ENCODE data around the gene FBXW2. TPM values are rescaled to one million over a fixed set of nuclear protein-coding genes. Genes with fewer than 3 reads are reported as not detected.

FBXW2 gene
- total and polyA plus RNA-seq, 2 donors (not counting 1 experiment from before 2014, with no cell fraction given), result 14.9 to 70.6 TPM

DNA sequence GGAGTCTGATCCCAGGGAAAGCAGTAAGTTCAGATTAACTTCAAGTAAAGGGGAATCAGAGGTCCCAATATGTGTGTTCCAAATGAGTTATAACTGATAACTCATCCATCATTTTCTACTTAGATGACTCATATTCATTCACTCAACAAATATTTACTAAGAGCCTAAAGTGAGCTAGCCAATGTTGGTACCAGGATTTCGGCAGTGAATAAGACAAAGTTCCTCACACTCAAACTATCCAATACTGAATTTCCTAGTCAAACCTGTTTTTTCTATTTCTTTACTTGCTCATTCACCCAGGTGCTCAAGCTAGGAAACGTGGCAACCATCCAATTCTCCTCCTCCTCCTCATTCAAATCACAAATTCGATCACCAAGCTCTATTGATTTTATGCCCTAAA, 25.8 kb downstream of the FBXW2 start:
- H3K27ac ChIP-seq (ENCODE audit: low read length in 2 of 2), result no peak overlapping the region
- Mint-ChIP-seq H3K9me3 (ENCODE audit: insufficient read depth) (no peaks in the 10 kb centered on the region), H3K4me3 (no peak overlapping the region), H3K27me3 (no peaks in the 10 kb centered on the region), H3K4me1 (no peaks in the 10 kb centered on the region), H3K27ac (no peak overlapping the region)
- H3K79me2 ChIP-seq (ENCODE audit: control insufficient read depth, insufficient read depth, low read length), result peaks cover 3% of the 10 kb centered on the region
- ATAC-seq (ENCODE audit: low read depth) (no peak), DNase-seq (no peak)
- TF ChIP-seq EZH2 (IDR thresholded peaks at IDR 0.05; ENCODE audit: borderline replicate concordance, insufficient read depth, low read depth, low read length, poor library complexity, severe bottlenecking), result no peak
- TF ChIP-seq, protein P1, sequence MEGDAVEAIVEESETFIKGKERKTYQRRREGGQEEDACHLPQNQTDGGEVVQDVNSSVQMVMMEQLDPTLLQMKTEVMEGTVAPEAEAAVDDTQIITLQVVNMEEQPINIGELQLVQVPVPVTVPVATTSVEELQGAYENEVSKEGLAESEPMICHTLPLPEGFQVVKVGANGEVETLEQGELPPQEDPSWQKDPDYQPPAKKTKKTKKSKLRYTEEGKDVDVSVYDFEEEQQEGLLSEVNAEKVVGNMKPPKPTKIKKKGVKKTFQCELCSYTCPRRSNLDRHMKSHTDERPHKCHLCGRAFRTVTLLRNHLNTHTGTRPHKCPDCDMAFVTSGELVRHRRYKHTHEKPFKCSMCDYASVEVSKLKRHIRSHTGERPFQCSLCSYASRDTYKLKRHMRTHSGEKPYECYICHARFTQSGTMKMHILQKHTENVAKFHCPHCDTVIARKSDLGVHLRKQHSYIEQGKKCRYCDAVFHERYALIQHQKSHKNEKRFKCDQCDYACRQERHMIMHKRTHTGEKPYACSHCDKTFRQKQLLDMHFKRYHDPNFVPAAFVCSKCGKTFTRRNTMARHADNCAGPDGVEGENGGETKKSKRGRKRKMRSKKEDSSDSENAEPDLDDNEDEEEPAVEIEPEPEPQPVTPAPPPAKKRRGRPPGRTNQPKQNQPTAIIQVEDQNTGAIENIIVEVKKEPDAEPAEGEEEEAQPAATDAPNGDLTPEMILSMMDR (IDR thresholded peaks at IDR 0.05), result no peak
- WGBS (ENCODE audit: insufficient coverage), result 97% methylated on average over 3 of the region's 3 CpGs
- no peaks in the 10 kb centered on the region for H4K20me1 ChIP-seq (ENCODE audit: control insufficient read depth, insufficient read depth, low read length, poor library complexity, severe bottlenecking)
- H3K4me1 ChIP-seq (ENCODE audit: control insufficient read depth in 2 of 2, insufficient read depth in 2 of 2, low read length in 2 of 2), result no peaks in the 10 kb centered on the region
- H3K9ac ChIP-seq (ENCODE audit: low read length), result no peak overlapping the region
- CTCF ChIA-PET, result interaction anchor here (0.6 to 5.2 kb wide), 3 partner anchors 12 to 632 kb away, joined by 3 to 24 read pairs (median 3); no protein-coding TSS in a partner anchor
- H3K9me3 ChIP-seq (ENCODE audit: control extremely low read depth in 1 of 3, control insufficient read depth in 2 of 3, insufficient read depth in 1 of 3, low read length in 2 of 3), result no peaks in the 10 kb centered on the region
- intact Hi-C loops (cut with micrococcal nuclease), result no loop called here
- H2AFZ ChIP-seq (ENCODE audit: insufficient read depth, low read depth, low read length, poor library complexity, severe bottlenecking), result no peak overlapping the region
- POLR2A ChIA-PET, result no interaction called here
- peaks cover 29 to 78% of the 10 kb centered on the region in 2 experiments for H3K36me3 ChIP-seq (replicated peaks in 1 of 2; ENCODE audit: control extremely low read depth in 1 of 2, control insufficient read depth in 1 of 2, extremely low read depth in 1 of 2, insufficient read depth in 2 of 2, low read length in 1 of 2)
- H3K27me3 ChIP-seq (replicated peaks in 1 of 4; ENCODE audit: control extremely low read depth in 1 of 4, control insufficient read depth in 3 of 4, insufficient read depth in 4 of 4, low read length in 3 of 4), result no peaks in the 10 kb centered on the region
- no peak overlapping the region for H3K4me3 ChIP-seq (ENCODE audit: control extremely low read depth in 1 of 5, extremely low read depth in 1 of 5, insufficient read depth in 1 of 5, low read depth in 2 of 5, low read length in 4 of 5)
- H3K4me2 ChIP-seq (replicated peaks; ENCODE audit: low read depth, low read length, poor library complexity, severe bottlenecking), result no peak overlapping the region

DNA sequence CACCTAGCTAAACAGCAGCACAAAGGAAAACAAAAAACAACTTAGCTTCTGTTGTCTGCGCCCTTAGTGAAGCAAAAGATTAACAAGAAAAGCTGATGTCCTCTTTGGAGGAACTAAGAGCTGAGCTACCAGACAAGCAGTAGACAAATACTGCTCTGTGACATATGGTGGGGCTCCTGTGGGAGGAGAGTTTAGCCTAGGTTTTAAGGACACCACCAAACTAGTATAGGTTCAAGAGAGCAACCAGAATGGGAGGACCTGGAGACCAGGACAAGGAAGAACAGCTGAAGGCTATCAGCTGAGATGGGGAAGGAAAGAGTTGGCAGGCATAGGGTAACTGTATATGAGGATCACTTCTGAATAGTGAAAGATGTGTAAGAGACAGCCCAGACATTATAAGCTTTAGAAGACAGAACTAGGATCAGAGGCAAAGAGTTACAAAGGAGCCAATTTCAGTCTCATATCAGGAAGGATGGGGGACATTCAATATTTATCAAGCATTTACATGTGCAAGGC, 27.2 kb downstream of the FBXW2 start:
- H3K4me3 ChIP-seq (ENCODE audit: control extremely low read depth in 1 of 5, extremely low read depth in 1 of 5, insufficient read depth in 1 of 5, low read depth in 2 of 5, low read length in 4 of 5), result no peak overlapping the region
- no peak overlapping the region for H3K9ac ChIP-seq (ENCODE audit: low read length)
- POLR2A ChIA-PET, result no interaction called here
- CTCF ChIA-PET, result interaction anchor here (1.0 to 5.2 kb wide), 4 partner anchors 10 to 296 kb away, joined by 3 to 24 read pairs (median 5); no protein-coding TSS in a partner anchor
- no CpG with 5 or more reads among the region's 1 CpG for WGBS (ENCODE audit: insufficient coverage)
- no peak for TF ChIP-seq EZH2 (IDR thresholded peaks at IDR 0.05; ENCODE audit: borderline replicate concordance, insufficient read depth, low read depth, low read length, poor library complexity, severe bottlenecking)
- TF ChIP-seq, protein P1 (IDR thresholded peaks at IDR 0.05), result no peak
- no peak overlapping the region for H3K27ac ChIP-seq (ENCODE audit: low read length in 2 of 2)
- no peak overlapping the region for H3K4me2 ChIP-seq (replicated peaks; ENCODE audit: low read depth, low read length, poor library complexity, severe bottlenecking)
- Mint-ChIP-seq H3K4me3 (no peak overlapping the region), H3K9me3 (ENCODE audit: insufficient read depth) (no peaks in the 10 kb centered on the region), H3K27me3 (no peaks in the 10 kb centered on the region), H3K27ac (no peak overlapping the region), H3K4me1 (no peaks in the 10 kb centered on the region)
- peaks cover 3% of the 10 kb centered on the region for H3K79me2 ChIP-seq (ENCODE audit: control insufficient read depth, insufficient read depth, low read length)
- no peaks in the 10 kb centered on the region for H3K4me1 ChIP-seq (ENCODE audit: control insufficient read depth in 2 of 2, insufficient read depth in 2 of 2, low read length in 2 of 2)
- no peak for ATAC-seq (ENCODE audit: low read depth)
- intact Hi-C loops (cut with micrococcal nuclease), result no loop called here
- no peaks in the 10 kb centered on the region for H3K27me3 ChIP-seq (replicated peaks in 1 of 4; ENCODE audit: control extremely low read depth in 1 of 4, control insufficient read depth in 3 of 4, insufficient read depth in 4 of 4, low read length in 3 of 4)
- H4K20me1 ChIP-seq (ENCODE audit: control insufficient read depth, insufficient read depth, low read length, poor library complexity, severe bottlenecking), result no peaks in the 10 kb centered on the region
- no peak overlapping the region for H2AFZ ChIP-seq (ENCODE audit: insufficient read depth, low read depth, low read length, poor library complexity, severe bottlenecking)
- DNase-seq, result no peak
- H3K9me3 ChIP-seq (ENCODE audit: control extremely low read depth in 1 of 3, control insufficient read depth in 2 of 3, insufficient read depth in 1 of 3, low read length in 2 of 3), result no peaks in the 10 kb centered on the region
- peaks cover 25 to 71% of the 10 kb centered on the region in 2 experiments for H3K36me3 ChIP-seq (replicated peaks in 1 of 2; ENCODE audit: control extremely low read depth in 1 of 2, control insufficient read depth in 1 of 2, extremely low read depth in 1 of 2, insufficient read depth in 2 of 2, low read length in 1 of 2)
